GM19025 (cell line): Measurements from ENCODE around the gene PITPNM3.

ENCODE experiments used
- ATAC-seq: cut with Tn5 transposase; IDR thresholded peaks from one replicate; pipeline ENCODE4 v1.9.1; 2021; ENCODE audit warnings: mild to moderate bottlenecking, low read depth, moderate library complexity; ENCODE audit not compliant: unreplicated experiment

Gene PITPNM3

DNA sequence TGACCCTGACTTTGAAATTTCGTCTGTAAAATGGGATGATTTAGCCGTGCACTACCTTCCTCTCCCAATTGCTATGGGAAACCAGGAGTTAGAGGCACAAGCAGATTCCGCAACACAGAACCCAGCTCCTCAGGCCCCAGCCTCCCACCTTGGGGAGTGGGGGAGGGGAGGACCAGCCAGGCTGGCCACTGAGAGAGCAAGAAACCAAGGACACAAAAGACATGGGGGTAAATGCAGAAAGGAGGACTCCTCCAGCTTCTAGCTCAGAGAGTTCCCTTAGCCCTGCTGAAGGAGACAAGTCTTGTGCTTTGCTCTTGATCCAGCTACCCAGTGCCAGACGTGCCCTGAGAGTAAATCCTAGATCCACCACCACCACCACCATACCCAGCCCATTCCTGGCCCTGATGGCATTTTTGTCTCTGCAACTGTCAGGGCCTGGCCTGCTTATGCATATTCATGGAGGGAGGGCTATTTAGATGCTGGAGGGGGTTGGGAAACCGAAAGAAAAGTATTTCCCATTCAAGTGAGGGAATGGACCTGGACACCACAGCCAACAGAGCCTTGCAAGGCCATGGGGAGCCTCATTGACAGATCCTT lies 25.9 kb downstream of the PITPNM3 start:
- no peak for ATAC-seq

DNA sequence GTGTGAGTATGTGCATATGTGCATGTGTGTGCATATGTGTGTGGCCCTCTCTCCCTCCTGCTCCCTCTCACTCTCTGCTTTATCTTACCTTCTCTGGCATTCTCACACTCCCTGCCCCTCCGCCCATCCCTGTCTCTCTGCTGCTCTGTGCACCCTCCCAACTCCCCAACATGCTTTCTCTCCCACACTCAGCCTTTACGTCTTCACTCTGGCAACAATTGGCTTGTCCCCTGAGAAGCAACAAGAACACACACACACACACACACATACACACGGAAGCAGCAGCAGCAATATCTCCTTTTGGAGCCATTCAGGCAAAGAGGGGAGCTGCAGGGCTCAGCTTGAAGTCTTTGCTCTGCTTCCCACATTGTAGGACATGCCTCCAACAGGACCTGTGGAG lies 27.8 kb downstream of the PITPNM3 start:
- no peak for ATAC-seq

DNA sequence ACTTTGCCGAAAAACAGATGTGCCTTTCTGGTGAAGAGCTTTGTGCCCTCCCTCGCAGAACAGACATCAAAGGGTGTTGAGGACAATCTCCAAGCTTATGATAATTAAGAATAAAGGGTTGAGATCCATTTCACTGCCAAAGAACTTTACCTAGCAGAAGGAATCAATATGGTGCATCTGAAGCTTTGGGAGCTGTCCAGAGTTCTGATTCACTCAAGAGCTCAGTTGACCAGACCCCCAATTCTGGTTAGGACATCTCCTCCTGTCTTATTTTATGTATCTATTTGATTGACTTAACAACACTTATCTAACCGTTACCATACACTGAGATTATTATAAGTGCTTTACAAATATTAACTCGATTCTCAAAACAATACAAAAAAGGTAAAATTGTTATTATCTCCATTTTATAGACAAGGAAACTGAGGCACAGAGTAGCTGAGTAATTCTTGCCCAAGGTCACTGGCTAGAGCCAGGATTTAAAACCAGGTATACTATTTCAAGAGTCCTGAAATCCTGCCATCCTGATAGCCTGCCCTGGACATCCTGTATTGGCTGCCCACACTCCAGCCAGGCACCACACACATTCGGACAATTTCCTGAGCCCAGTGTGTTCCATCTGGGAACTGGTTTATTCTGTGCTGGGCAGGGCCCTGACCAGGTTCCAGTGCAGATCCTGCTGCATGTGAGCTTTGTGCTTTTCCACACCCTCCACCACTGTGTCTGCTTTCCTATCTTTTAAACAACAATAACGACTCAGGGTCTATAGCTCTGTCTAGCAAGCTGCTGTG lies 29.8 kb downstream of the PITPNM3 start:
- no peak for ATAC-seq

DNA sequence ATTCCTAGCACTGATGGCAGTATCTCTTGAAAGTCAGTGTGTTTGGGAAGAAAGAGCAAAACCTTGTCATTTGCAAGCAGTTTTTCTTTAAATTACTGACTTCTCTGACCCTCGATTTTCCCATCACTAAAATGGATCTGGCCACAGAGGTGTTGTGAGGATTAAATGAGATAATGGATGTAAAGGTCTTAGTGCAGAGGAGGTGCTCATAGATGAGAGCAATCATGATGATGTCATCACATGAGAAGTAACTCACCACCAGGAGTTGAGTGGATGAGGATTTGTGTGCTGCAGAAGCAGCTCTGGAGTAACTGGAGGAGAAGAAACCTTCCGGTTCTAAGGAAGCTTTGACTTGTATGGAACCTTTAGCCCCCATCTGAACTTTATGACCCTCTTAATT lies 30.6 kb downstream of the PITPNM3 start:
- ATAC-seq = no peak

DNA sequence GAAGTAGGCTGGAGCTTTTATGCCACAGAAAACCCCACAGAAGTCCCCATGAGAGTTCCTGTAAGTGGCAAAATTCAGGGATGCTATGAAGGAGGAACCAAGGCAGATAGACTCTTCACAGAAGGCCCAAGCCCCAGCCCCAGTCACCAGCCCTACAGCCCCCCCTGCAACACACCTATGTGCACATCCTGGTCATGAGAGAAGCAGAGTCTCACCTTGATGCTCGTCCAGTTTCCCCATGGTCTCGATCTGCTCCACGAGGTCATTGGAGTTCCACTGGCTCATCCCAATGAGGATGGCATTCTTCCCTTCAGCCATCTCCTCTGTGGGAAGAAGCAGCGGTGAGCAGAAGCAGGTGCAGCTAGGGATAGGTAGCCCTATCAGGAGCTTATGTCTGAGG lies 31.2 kb downstream of the PITPNM3 start:
- no peak for ATAC-seq

DNA sequence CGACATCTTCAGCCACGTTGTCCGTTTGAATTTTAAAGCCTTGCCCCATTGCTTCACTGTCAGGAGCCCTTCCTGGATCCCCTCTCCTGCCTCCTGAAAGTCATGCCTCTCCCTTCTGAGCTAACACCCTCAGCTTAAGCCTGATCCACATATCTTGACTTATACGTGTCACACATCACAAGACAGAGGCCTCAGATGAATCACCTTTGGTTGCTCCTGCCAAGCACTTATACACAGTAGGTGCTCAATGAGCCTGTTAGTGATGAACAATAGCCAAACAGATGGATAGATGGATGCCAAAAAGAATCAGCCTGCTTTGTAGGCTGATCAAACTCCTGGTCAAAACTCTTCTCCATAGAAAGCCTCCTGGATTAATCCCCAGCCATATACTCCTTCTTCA lies 31.8 kb downstream of the PITPNM3 start:
- no peak for ATAC-seq

DNA sequence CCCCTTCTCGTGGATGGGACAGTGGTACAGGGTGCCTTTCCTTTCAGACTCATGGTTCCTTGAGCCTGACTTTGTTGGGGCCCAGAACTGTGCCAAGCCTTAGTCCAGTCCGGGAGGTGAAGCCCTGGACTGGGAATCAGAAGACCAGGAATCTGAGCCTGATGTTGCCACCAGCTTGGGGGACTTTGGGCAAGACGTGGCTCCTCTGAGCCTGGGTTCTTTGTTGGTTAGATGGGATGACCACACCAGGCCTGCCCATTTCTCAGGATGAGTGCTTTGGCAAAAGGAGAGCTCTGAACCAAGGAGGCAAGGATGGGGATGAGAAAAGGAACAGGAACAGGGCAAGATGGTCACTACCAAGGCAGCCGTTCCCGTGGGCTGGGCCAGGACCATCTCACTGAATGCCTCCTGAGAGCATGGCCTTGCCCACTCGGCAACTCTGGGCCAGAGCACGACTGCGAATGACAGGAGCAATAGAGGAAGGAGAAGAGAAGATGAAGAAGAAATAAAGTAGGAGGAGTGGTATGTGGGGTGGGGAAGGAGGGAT lies 32.5 kb downstream of the PITPNM3 start:
- ATAC-seq = no peak

DNA sequence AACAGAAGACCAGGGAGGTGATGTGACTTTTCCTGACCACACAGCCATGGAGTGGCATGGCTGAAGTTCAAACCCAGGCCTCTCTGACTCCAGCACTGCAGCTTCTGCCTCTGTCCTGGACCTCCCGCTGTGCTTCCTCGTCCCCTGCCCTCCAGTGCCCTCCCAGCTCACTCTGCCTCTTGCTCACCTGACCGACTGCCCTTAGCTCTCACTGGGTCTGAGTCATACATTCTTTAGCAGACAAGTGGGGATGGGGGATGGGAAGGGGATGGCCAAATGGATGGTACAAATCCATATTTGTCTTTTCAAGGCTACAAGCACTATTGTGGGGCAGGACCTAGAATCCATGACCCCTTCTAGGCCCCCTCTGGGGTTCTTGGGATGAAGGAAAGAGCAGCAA lies 33.0 kb downstream of the PITPNM3 start:
- no peak for ATAC-seq

DNA sequence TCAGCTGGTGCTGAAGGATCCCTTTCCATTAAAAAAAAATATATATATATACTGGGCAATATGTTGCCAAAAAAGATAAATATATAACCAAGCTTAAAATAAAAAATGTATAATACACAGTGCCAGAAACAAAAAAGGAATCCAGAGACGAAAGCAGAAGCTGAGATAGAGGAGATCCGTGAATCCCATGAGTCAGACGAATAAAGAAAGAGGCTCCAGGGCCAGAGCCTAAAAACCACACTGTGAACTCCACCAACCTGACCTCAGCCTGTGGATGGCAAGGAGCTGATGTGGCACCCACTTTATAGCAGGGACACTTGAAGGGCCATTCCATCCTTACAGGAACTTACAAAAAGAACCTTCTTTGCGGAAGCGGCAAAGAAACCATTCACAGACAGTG lies 34.8 kb downstream of the PITPNM3 start:
- ATAC-seq = no peak

DNA sequence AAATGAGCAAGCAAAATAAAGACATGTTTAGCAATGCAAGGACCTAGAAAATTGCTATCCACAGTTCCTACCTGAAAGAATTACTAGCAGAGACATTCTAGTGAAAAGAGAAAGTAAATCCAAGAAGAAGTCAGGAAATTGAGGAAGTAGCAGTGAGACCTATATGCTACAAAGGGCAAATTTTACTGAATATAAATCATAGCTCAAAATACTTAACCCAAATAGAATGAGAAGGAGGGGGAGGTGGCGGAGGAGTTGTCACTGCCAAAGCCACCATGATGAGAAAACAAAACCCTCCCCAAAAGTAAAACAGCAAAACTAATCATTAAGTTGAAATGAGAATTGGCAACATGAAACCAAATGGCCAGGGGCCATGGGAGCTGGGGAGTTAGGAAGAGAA lies 39.3 kb downstream of the PITPNM3 start:
- no peak for ATAC-seq

DNA sequence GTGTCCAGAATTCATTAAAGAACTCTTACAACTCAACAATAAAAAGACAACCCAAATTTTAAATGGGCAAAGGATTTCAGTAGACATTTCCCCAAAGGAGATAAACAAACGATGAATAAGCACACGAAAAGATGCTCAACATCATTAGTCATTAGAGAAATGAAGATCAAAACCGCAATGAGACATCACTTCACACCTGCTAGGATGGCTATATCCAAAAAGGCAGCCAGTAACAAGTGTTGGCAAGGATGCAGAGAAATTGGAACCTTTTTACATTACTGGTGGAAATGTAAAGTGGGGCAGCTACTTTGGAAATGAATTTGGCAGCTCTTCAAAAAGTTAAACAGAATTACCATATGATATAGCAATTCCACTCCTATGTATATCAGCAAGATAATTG lies 42.0 kb downstream of the PITPNM3 start:
- ATAC-seq = no peak

DNA sequence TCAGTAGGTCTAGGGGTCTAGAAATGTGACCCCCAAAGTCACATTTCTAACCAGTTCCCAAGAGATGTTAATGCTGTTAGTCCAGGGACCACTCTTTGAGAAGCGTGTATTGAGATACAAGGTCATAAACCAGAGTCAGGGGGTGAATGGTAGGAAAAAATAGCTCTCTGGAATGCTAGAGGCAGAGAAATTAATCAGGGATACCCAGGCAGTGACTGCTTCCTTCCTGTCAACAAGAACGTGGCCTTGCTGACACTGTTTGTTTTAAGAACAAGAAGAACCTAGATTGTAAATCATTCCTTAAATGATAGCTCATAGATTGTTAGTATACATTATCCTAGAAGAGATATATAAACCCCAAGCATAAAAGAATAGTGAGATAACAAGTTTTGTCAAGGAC lies 43.8 kb downstream of the PITPNM3 start:
- no peak for ATAC-seq

DNA sequence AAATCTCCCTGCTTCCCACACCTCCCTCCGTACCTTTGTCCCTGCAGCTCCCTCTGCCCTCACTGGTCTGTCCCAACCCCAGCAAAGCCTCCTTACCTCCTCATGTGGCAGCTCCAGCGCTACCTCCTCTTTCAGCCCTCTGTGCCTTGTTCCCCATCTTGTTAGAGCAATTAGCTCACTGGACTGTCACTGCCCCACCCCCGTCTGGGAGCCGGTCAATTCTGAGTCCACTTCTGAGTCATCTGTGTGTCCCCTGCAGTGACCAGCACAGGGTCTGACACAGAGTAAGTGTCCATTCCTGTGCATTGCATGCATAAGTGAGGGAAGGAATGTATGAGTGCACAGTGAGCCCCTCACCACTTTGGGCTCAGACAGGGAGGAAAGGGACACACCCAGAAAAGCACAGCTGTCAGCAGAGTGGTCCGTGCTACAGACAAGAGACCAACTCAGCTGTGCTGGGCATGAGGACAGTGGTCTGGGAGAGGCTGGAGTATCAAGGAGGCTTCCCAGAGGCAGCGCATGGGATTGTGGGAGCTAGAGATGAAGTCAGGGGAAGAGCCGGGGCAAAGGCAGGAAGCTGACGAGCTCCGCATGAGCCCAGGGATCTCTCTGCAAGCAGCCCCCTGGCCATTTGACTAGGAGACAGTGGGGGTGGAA lies 45.9 kb downstream of the PITPNM3 start:
- no peak for ATAC-seq

DNA sequence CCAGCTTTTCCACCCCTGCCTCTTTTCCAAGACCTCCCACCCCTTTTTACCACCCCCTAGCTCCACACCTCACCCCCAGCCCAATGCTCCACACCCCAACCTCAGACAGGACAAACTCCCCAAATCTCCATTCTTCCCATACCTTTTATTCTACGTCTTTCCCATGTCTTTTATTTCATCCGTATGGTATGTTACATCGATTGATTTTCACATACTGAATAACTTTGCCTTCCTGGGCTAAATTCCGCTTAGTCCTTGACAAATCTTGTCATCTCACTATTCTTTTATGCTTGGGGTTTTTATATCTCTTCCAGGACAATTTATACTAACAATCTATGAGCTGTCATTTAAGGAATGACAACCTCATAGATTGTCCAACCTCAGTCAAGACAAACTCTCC lies 46.4 kb downstream of the PITPNM3 start:
- ATAC-seq = no peak

DNA sequence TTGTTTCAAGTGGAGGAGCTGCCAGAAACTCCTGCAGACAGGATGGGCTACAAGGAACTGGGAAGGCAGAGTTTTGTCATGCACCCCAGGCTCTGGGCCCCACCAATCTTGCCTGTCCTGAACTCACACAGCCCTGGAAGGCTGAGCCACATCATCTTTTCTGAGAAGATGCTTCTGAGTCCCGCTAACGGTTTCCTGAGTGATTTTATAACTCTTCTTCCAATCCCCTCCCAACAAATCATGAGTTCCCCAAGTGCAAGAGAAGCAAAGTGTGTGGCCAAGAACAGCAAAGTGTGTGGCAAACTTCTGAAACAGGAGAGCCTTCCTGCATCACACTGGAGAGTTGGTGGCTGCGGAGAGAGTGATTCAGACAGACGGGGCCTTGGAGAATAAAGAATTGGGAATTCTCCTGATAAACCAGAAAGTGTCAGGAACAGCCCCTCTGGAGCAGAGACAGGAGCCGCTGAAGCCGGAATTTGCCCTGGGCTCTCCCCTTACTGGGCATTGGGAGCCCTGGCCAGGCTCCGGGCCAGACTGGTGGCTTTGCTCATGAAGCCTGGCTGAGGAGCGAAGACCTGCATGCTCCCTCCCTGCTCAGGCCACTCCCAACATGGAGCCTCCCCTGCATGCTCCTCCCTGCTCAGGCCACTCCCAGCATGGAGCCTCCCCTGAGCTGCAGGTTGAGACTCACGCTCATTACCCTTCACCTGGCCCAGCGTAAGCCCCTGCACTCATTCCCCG lies 47.2 kb downstream of the PITPNM3 start:
- ATAC-seq = no peak

DNA sequence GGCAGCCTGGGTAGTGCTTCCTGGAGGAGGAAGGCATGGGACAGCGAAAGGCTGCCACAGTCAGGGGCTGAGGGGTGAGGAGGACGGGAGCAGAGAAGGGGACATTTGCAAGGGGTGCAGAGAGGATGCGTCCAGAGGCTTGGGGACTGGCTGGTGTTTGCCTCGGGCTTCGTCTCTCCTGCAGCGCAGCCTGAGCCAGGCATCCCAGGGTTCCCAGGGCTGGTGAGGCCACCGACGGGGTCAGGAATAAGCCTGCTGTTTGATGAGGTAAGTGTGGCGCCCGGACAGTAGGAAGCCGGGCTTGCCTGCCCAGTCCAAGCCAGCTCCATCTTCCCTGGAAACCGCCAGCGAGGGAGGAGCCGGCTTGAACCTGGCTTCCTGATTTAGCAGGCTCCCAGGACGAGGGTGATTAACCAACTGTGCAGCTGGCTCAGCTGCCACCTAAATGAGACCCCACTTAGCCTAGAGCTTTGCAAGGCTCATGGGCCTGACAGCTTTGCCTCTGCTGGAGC lies 47.8 kb downstream of the PITPNM3 start:
- ATAC-seq = no peak

DNA sequence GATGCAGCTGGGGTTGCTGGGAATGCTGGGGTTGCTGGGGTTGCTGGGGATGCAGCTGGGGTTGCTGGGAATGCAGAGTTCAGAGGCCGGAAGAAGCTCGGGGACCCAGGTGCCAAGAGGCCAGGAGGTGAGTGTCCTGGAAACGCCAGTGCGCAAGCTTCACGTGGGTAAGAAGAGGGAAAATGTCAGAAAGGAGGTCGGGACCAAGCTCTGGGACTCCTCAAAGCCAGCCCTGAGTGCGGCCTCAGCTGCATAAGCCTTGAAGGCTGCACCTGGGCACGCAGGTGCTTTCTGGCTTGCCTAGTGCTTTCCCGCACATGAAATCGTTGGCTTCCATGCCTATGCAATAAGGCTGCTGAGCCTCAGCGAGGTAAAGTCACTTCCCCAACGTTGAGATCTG lies 48.3 kb downstream of the PITPNM3 start:
- ATAC-seq = no peak

DNA sequence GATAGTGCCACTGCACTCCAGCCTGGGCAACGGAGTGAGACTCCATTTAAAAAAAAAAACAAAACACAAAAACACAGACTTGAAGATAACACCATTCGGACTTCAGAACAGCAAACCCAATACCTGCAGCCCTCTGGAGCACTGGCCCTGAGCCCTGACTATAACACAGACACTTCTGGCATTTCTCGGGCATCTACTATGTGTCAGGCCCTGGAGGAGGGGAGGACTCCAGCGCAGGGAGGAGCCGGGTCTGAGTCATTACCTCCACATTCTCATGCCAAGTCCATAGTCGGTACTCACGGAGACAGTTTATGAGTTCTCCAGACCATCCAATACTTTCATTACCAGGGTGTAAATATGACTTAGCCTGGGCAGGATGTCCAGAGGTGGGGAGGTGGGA lies 48.8 kb downstream of the PITPNM3 start:
- no peak for ATAC-seq

DNA sequence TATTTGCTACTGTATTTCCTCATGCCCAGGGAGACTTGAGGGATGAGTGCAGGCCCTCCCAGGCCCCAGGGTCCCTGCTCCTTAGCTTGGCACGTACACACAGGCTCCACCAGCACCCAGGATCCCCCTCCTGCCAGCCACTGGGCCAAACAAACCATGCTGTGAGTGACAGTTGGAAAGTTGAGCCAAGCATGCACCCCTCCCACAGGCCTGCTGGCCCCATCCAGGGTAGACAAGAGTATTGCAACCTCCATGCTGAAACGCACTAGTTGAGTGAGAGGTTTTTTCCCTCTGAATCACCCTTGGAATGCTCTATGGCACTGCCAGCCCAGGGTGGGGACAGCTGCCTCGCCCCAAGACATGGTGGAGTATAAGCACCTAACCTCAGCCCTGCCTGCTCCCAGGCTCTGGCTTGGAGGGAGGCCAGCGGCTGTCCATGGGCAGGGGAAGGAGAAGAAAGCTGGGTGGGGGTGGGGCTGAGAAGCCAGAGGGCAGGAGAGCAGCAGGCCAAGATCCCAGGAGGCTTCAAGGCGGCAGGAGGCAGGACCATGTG lies 49.6 kb downstream of the PITPNM3 start:
- no peak for ATAC-seq

DNA sequence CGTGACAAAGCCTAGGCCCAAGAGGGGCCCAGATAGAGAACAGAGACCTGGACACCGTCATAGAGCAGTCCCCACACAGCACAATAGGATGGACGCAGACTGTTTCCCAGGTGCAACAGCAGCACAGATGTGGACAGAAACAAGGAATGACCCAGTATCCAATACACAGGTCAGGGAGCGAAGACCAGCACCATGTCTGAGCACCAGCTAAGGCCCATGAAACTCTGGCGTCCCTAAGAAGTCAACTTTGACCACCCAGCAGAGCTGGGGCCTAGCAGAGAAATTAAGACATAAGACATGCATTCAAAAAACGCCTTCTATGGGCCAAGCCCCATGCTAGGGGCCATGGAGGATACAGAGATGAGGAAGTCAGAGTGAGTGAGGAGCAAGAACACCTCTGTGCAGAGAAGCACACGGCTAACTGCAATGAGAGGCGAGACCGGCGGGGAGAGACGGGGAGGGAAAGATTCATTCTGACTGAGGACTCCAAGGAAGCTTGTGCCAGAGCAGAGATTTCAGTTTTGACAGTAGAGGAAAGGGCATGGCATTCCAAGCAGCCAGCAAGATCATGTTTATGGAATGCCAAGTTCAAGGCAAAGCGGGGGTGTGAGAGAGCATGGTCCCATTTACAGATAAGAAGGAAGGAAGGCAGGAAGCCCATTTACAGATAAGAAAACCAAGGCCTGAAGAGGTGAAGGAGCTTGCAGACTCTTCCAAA lies 50.8 kb downstream of the PITPNM3 start:
- ATAC-seq = no peak
